ENCODE measurements around the gene EXOC3L2. TPM values are rescaled to one million over a fixed set of nuclear protein-coding genes. Genes with fewer than 3 reads are reported as not detected.

Gene EXOC3L2
- total RNA-seq, 1 experiment from 2014 or later = not detected

- H3K9ac ChIP-seq (ENCODE audit: low read length) = no peak overlapping the region
- H3K4me2 ChIP-seq (ENCODE audit: low read length) = no peak overlapping the region
- H3K4me3 ChIP-seq (ENCODE audit: low read length) = no peak overlapping the region
- H3K79me2 ChIP-seq (ENCODE audit: low read length) = no peaks in the 10 kb centered on the region
- no peak for DNase-seq
- CTCF ChIA-PET = no interaction called here
- no peaks in the 10 kb centered on the region for H3K27me3 ChIP-seq (ENCODE audit: low read length)
- TF ChIP-seq EZH2 (IDR thresholded peaks at IDR 0.05; ENCODE audit: low read length, unreplicated experiment) = no peak
- no peaks in the 10 kb centered on the region for H4K20me1 ChIP-seq (ENCODE audit: low read length)
- no peaks in the 10 kb centered on the region for H3K4me1 ChIP-seq (ENCODE audit: insufficient read depth, low read length)
- no peak overlapping the region for H3K27ac ChIP-seq (ENCODE audit: low read length)
- no peak overlapping the region for H2AFZ ChIP-seq (ENCODE audit: low read length)
- POLR2A ChIA-PET (ENCODE audit: unreplicated experiment) = interaction anchor here (0.5 kb wide), 1 partner anchor 261 kb away, joined by 4 read pairs; no protein-coding TSS in a partner anchor
- H3K36me3 ChIP-seq (ENCODE audit: low read depth, low read length) = no peaks in the 10 kb centered on the region
- BruUV-seq (replicated peaks) = no TSS peak
- no peaks in the 10 kb centered on the region for H3K9me2 ChIP-seq (replicated peaks; ENCODE audit: low read length)
- ATAC-seq = no peak
- no peaks in the 10 kb centered on the region for H3F3A ChIP-seq (ENCODE audit: low read length, unreplicated experiment)
- intact Hi-C loops (cut with micrococcal nuclease) = no loop called here
- no peaks in the 10 kb centered on the region for H3K9me3 ChIP-seq (ENCODE audit: low read length)
Measured at GRCh38 chr19:45263013-45263412, 17.8 kb upstream of the EXOC3L2 start.

DNA sequence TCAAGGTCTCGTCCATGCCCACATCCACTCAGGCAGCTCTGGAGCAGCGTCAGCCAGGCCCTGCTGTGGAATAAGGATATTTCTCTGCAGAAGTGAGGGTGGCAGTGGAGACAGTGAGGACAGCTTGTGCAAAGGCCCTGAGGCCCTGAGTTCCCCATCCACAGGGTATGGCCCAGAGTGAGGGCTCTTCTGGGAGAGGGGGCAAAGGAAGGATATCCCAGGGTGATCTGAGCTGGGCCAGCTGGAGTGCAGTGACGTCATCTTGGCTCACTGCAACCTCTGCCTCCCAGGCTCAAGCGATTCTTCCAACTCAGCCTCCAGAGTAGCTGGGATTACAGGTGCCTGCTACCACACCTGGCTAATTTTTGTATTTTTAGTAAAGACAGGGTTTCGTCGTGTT is 17.4 kb upstream of the EXOC3L2 start:
- Histone ChIP-seq H3K27me3 (ENCODE audit: low read length) (no peaks in the 10 kb centered on the region), H3K4me2 (ENCODE audit: low read length) (no peak overlapping the region), H3K27ac (ENCODE audit: low read length) (no peak overlapping the region), H3K36me3 (ENCODE audit: low read depth, low read length) (no peaks in the 10 kb centered on the region), H3K9me2 (replicated peaks; ENCODE audit: low read length) (no peaks in the 10 kb centered on the region), H3F3A (ENCODE audit: low read length, unreplicated experiment) (no peaks in the 10 kb centered on the region), H3K9ac (ENCODE audit: low read length) (no peak overlapping the region), H3K4me1 (ENCODE audit: insufficient read depth, low read length) (no peaks in the 10 kb centered on the region), H4K20me1 (ENCODE audit: low read length) (no peaks in the 10 kb centered on the region), H2AFZ (ENCODE audit: low read length) (no peak overlapping the region), H3K9me3 (ENCODE audit: low read length) (no peaks in the 10 kb centered on the region), H3K79me2 (ENCODE audit: low read length) (no peaks in the 10 kb centered on the region), H3K4me3 (ENCODE audit: low read length) (no peak overlapping the region)
- no peak for DNase-seq
- ATAC-seq = no peak
- ChIA-PET CTCF (no interaction called here), POLR2A (ENCODE audit: unreplicated experiment) (no interaction called here)
- TF ChIP-seq, protein P1, sequence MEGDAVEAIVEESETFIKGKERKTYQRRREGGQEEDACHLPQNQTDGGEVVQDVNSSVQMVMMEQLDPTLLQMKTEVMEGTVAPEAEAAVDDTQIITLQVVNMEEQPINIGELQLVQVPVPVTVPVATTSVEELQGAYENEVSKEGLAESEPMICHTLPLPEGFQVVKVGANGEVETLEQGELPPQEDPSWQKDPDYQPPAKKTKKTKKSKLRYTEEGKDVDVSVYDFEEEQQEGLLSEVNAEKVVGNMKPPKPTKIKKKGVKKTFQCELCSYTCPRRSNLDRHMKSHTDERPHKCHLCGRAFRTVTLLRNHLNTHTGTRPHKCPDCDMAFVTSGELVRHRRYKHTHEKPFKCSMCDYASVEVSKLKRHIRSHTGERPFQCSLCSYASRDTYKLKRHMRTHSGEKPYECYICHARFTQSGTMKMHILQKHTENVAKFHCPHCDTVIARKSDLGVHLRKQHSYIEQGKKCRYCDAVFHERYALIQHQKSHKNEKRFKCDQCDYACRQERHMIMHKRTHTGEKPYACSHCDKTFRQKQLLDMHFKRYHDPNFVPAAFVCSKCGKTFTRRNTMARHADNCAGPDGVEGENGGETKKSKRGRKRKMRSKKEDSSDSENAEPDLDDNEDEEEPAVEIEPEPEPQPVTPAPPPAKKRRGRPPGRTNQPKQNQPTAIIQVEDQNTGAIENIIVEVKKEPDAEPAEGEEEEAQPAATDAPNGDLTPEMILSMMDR (conservative IDR thresholded peaks at IDR 0.05; ENCODE audit: low read depth, low read length) = no peak
- TF ChIP-seq EZH2phosphoT487 (IDR thresholded peaks at IDR 0.05; ENCODE audit: borderline replicate concordance, low read length) = no peak
- no peak for TF ChIP-seq EZH2 (IDR thresholded peaks at IDR 0.05; ENCODE audit: low read length, unreplicated experiment)
- BruUV-seq (replicated peaks) = no TSS peak
- intact Hi-C loops (cut with micrococcal nuclease) = no loop called here

DNA sequence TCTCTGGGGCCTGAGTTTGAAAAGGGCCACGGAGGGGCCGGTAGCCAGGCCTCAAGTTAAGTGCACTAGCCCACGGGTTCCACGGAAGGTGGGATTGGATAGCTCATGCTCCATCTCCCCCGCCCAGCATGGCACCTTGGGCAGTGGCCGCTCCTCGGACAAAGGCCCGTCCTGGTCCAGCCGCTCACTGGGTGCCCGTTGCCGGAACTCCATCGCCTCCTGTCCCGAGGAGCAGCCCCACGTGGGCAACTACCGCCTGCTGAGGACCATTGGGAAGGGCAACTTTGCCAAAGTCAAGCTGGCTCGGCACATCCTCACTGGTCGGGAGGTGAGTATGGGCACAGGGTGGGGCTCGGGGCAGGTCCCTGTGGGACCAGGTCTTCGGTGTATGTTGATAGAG is 13.7 kb upstream of the EXOC3L2 start:
- ATAC-seq (no peak), DNase-seq (no peak)
- no TSS peak for BruUV-seq (replicated peaks)
- Histone ChIP-seq H3K4me3 (ENCODE audit: low read length) (no peak overlapping the region), H3F3A (ENCODE audit: low read length, unreplicated experiment) (no peaks in the 10 kb centered on the region), H3K27ac (ENCODE audit: low read length) (no peak overlapping the region), H3K79me2 (ENCODE audit: low read length) (peaks cover 10% of the 10 kb centered on the region; the same call in 1 of the 2 replicates), H3K36me3 (ENCODE audit: low read depth, low read length) (no peaks in the 10 kb centered on the region), H3K4me2 (ENCODE audit: low read length) (no peak overlapping the region), H3K9ac (ENCODE audit: low read length) (no peak overlapping the region), H3K9me2 (replicated peaks; ENCODE audit: low read length) (no peaks in the 10 kb centered on the region), H4K20me1 (ENCODE audit: low read length) (no peaks in the 10 kb centered on the region), H3K27me3 (ENCODE audit: low read length) (no peaks in the 10 kb centered on the region), H2AFZ (ENCODE audit: low read length) (no peak overlapping the region), H3K4me1 (ENCODE audit: insufficient read depth, low read length) (no peaks in the 10 kb centered on the region), H3K9me3 (ENCODE audit: low read length) (no peaks in the 10 kb centered on the region)
- CTCF ChIA-PET = no interaction called here
- POLR2A ChIA-PET (ENCODE audit: unreplicated experiment) = no interaction called here
- intact Hi-C loops (cut with micrococcal nuclease) = loop anchor here (10.0 kb wide), 1 partner anchor 244 kb away; no protein-coding TSS in a partner anchor
- TF ChIP-seq, protein P1 (conservative IDR thresholded peaks at IDR 0.05; ENCODE audit: low read depth, low read length) = no peak
- TF ChIP-seq EZH2 (IDR thresholded peaks at IDR 0.05; ENCODE audit: low read length, unreplicated experiment) = no peak
- TF ChIP-seq EZH2phosphoT487 (IDR thresholded peaks at IDR 0.05; ENCODE audit: borderline replicate concordance, low read length) = no peak
